Sigmoid colon (tissue), 7 donors: ENCODE measurements around the gene CDC42BPA. TPM values are rescaled to one million over a fixed set of nuclear protein-coding genes. Genes with fewer than 3 reads are reported as not detected.

Source experiments
- DNase-seq: peaks from one replicate; pipeline ENCODE4 v3.0.0-alpha.2; 2019
- H3K27ac ChIP-seq, 4 donors: fragments of 200-600 bp; sonication (generic); one replicate each; pipeline ENCODE4 v1.5.1; 2016 to 2019; ENCODE audit warnings: mild to moderate bottlenecking in 1 of 4
- H3K27me3 ChIP-seq, 3 donors: fragments of 200-600 bp; sonication (generic); one replicate each; pipeline ENCODE4 v1.5.1; 2019; ENCODE audit warnings: mild to moderate bottlenecking in 1 of 3
- H3K36me3 ChIP-seq, 4 donors: fragments of 200-600 bp; sonication (generic); one replicate each; pipeline ENCODE4 v1.5.1; 2016 to 2019
- H3K4me1 ChIP-seq, 4 donors: fragments of 200-600 bp; sonication (generic); one replicate each; pipeline ENCODE4 v1.5.1; 2017 to 2019
- H3K4me3 ChIP-seq, 4 donors: fragments of 200-600 bp; sonication (generic); one replicate each; pipeline ENCODE4 v1.5.1; 2017 to 2019; ENCODE audit warnings: mild to moderate bottlenecking in 2 of 4, moderate library complexity in 1 of 4
- H3K9me3 ChIP-seq, 4 donors: fragments of 200-600 bp in 3 of 4; sonication (generic) in 3 of 4; one replicate each; pipeline versions ENCODE4 v1.5.1 to v1.6.1; 2013 to 2019
- EP300 ChIP-seq, 4 donors: sonication (generic); formaldehyde crosslinking; IDR thresholded peaks; one replicate each; pipeline ENCODE4 v1.6.1; 2017; ENCODE audit warnings: antibody characterized with exemption in 4 of 4
- POLR2A ChIP-seq, 2 donors: fragments of 450-650 bp; IDR thresholded peaks; one replicate each; pipeline ENCODE4 v1.6.1; 2016; ENCODE audit warnings: antibody characterized with exemption in 2 of 2, mild to moderate bottlenecking in 2 of 2, moderate library complexity in 2 of 2
- POLR2AphosphoS5 ChIP-seq, 4 donors: sonication (generic); formaldehyde crosslinking; IDR thresholded peaks; one replicate each; pipeline ENCODE4 v1.6.1; 2017; ENCODE audit warnings: antibody characterized with exemption in 4 of 4
- WGBS, 2 donors: extraction: QIAGEN DNeasy Blood & Tissue Kit; methylation state at CpG; one replicate each; pipeline ENCODE4 v1.1.7; 2013; 5-methylcytosine and 5-hydroxymethylcytosine counted together
- intact Hi-C: fragments of 100-400 bp; cut with DNase I; formaldehyde crosslinking; loops from one replicate; pipeline ENCODE4 v1.15.1; 2023
- polyA plus RNA-seq, 3 donors: library from polyadenylated mRNA; stranded (reverse); fragments of 200-250 nt; gene quantifications; one replicate each; pipeline ENCODE4 v1.2.3, GENCODE V29; 2013
- total RNA-seq, 4 donors: library from RNA; depleted of rRNA; stranded (reverse); fragments of >200 nt; gene quantifications; one replicate each; pipeline ENCODE4 v1.1.0, GENCODE V29; 2016
- TF ChIP-seq, protein P1 (sequence below), 4 experiments: fragments of 450-650 bp in 3 of 4; fragments of 200-600 bp in 1 of 4; IDR thresholded peaks; one replicate each; pipeline ENCODE4 v1.5.1; 2016 to 2019; ENCODE audit warnings: antibody characterized with exemption in 4 of 4, mild to moderate bottlenecking in 3 of 4, moderate library complexity in 2 of 4
- donor health status: healthy with polysubstance abuse.
- donor health status: Bipolar disorder and iron deficiency.
- donor health status: healthy.

CDC42BPA gene
- total and polyA plus RNA-seq, 7 donors: 8.4 to 93.6 (median 60.8) TPM

DNA sequence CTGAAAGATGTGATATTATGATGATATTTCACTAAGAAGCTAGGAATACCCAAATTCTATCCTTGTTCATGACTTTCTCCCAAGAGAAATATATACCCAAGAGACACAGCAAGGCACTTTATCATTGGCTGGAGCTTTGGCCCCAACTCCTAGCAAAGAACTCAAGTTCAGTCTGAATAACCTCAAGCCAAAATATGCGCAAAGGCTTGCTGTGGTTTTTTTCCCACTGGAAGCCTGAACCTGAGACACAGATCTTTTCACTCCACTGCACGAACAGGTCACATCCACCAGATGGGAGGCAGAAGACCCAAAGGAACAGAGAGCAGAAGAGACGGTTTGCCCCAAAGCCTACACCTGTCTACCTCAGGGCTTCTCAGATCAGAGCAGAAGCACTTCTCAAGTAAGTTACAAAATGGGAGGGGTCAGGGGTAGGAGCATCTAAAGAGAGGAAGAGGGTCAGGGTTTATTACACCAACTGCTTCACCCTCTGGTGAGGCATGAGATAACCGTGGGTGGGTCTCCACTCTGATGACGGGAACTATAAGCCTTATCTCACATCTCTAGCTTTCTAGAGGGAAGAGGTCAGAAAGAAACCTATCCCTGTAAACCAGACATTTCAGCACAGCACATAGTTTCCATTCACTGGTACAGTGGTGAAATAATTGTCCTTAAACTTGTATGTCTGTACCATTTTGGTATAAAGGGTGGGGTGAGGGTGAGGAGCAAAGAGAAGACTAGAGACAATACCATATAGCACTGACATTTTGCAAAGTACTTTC lies 17.1 kb upstream of the CDC42BPA start:
- Histone ChIP-seq H3K36me3 (no peaks in the 10 kb centered on the region), H3K4me1 (no peaks in the 10 kb centered on the region), H3K4me3 (no peak overlapping the region), H3K9me3 (peaks cover 0 to 4% (median 1%) of the 10 kb centered on the region in 4 donors), H3K27ac (no peak overlapping the region), H3K27me3 (no peaks in the 10 kb centered on the region)
- TF ChIP-seq POLR2AphosphoS5 (IDR thresholded peaks at IDR 0.05) (no peak), POLR2A (IDR thresholded peaks at IDR 0.05) (no peak), EP300 (IDR thresholded peaks at IDR 0.05) (no peak)
- TF ChIP-seq, protein P1, sequence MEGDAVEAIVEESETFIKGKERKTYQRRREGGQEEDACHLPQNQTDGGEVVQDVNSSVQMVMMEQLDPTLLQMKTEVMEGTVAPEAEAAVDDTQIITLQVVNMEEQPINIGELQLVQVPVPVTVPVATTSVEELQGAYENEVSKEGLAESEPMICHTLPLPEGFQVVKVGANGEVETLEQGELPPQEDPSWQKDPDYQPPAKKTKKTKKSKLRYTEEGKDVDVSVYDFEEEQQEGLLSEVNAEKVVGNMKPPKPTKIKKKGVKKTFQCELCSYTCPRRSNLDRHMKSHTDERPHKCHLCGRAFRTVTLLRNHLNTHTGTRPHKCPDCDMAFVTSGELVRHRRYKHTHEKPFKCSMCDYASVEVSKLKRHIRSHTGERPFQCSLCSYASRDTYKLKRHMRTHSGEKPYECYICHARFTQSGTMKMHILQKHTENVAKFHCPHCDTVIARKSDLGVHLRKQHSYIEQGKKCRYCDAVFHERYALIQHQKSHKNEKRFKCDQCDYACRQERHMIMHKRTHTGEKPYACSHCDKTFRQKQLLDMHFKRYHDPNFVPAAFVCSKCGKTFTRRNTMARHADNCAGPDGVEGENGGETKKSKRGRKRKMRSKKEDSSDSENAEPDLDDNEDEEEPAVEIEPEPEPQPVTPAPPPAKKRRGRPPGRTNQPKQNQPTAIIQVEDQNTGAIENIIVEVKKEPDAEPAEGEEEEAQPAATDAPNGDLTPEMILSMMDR (IDR thresholded peaks at IDR 0.05): no peak
- no peak for DNase-seq
- 58 to 76% methylated on average over 5 of the region's 5 CpGs for WGBS, 2 donors
- intact Hi-C loops: no loop called here

DNA sequence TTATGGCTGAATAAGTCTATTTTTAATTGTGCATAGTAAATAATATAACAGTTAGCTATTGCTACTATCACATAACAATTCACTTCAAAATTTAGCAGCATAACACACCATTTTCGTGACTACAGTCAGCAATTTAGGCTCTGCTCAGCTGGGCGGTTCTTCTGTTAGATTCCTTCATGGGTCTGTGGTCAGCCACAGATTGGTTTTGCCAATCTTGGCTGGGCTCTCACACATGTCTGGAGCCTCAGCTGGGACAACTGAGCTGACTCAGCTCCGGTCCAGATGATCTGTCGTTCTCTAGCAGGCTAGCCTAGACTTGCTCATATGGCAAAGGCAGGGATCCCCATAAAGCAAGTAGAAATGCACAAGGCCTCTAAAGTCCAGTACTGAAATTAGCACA lies 15.1 kb upstream of the CDC42BPA start:
- Histone ChIP-seq H3K4me3 (no peak overlapping the region), H3K27ac (no peak overlapping the region), H3K4me1 (no peaks in the 10 kb centered on the region), H3K27me3 (no peaks in the 10 kb centered on the region), H3K9me3 (peaks cover 0 to 3% (median 0%) of the 10 kb centered on the region in 4 donors), H3K36me3 (no peaks in the 10 kb centered on the region)
- intact Hi-C loops: no loop called here
- DNase-seq: no peak
- WGBS, 2 donors: 85 to 95% methylated on average over 4 of the region's 4 CpGs
- TF ChIP-seq, protein P1 (IDR thresholded peaks at IDR 0.05): no peak
- TF ChIP-seq EP300 (IDR thresholded peaks at IDR 0.05): no peak
- TF ChIP-seq POLR2A (IDR thresholded peaks at IDR 0.05): no peak
- no peak for TF ChIP-seq POLR2AphosphoS5 (IDR thresholded peaks at IDR 0.05)

- no peak overlapping the region for H3K4me3 ChIP-seq
- peaks cover 0 to 3% (median 0%) of the 10 kb centered on the region in 4 donors for H3K9me3 ChIP-seq
- no peaks in the 10 kb centered on the region for H3K27me3 ChIP-seq
- 66 to 79% methylated on average over 8 of the region's 8 CpGs for WGBS, 2 donors
- no peak overlapping the region for H3K27ac ChIP-seq
- DNase-seq: no peak
- no peaks in the 10 kb centered on the region for H3K36me3 ChIP-seq
- TF ChIP-seq EP300 (IDR thresholded peaks at IDR 0.05) (no peak), POLR2AphosphoS5 (IDR thresholded peaks at IDR 0.05) (no peak), POLR2A (IDR thresholded peaks at IDR 0.05) (no peak)
- TF ChIP-seq, protein P1 (IDR thresholded peaks at IDR 0.05): no peak
- no peaks in the 10 kb centered on the region for H3K4me1 ChIP-seq
- intact Hi-C loops: no loop called here
Observed at GRCh38 chr1:227330279-227331076, 12.2 kb upstream of the CDC42BPA start.

DNA sequence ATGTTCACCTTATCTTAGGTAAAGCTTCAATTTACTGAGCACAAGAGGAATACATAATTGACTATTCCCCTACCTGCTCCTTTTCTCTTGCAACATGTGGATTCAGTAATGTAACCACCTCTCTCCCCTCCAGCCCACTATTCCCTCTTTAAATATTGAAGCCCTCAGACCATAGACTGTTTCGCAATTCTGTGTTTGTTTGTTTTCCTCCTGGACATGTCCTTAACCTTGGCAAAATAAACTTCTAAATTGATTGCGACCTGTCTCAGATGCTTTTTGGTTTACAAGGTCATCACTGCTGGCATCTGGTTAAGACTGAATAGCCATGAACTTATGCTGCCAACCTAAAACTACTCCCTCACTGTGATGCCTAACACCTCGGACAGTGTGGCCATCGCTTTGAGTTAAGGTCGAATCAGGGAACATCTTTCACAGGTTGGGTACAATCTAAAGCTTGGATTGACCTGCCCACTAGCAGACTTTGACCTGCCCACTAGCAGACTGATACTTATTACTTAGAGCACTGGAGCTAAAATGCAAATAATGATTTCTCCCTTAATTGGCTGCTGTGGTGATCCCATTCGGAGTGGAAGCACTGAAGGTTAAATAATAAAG lies 10.2 kb upstream of the CDC42BPA start:
- TF ChIP-seq POLR2A (IDR thresholded peaks at IDR 0.05) (no peak), POLR2AphosphoS5 (IDR thresholded peaks at IDR 0.05) (no peak), EP300 (IDR thresholded peaks at IDR 0.05) (no peak)
- TF ChIP-seq, protein P1 (IDR thresholded peaks at IDR 0.05): no peak
- intact Hi-C loops: no loop called here
- H3K27ac ChIP-seq: no peak overlapping the region
- no peaks in the 10 kb centered on the region for H3K27me3 ChIP-seq
- peaks cover 0 to 3% (median 0%) of the 10 kb centered on the region in 4 donors for H3K9me3 ChIP-seq
- 71 to 82% methylated on average over 6 of the region's 6 CpGs for WGBS, 2 donors
- DNase-seq: no peak
- no peaks in the 10 kb centered on the region for H3K36me3 ChIP-seq
- no peaks in the 10 kb centered on the region for H3K4me1 ChIP-seq
- H3K4me3 ChIP-seq: no peak overlapping the region
